NCI-H446 treated with DMSO at 0.1 percent for 48 hours (cell line): Measurements from ENCODE around the gene MPRIP.
"Not testable (repeated sequence)": the region's sequence is repeated elsewhere in the genome, so short reads cannot be mapped to it uniquely, and the experiment has no call there.

Experiments used
- DNase-seq: peaks from one replicate; lab custom pipeline; 2025; lab: John Stamatoyannopoulos, UW

Gene MPRIP, protein sequence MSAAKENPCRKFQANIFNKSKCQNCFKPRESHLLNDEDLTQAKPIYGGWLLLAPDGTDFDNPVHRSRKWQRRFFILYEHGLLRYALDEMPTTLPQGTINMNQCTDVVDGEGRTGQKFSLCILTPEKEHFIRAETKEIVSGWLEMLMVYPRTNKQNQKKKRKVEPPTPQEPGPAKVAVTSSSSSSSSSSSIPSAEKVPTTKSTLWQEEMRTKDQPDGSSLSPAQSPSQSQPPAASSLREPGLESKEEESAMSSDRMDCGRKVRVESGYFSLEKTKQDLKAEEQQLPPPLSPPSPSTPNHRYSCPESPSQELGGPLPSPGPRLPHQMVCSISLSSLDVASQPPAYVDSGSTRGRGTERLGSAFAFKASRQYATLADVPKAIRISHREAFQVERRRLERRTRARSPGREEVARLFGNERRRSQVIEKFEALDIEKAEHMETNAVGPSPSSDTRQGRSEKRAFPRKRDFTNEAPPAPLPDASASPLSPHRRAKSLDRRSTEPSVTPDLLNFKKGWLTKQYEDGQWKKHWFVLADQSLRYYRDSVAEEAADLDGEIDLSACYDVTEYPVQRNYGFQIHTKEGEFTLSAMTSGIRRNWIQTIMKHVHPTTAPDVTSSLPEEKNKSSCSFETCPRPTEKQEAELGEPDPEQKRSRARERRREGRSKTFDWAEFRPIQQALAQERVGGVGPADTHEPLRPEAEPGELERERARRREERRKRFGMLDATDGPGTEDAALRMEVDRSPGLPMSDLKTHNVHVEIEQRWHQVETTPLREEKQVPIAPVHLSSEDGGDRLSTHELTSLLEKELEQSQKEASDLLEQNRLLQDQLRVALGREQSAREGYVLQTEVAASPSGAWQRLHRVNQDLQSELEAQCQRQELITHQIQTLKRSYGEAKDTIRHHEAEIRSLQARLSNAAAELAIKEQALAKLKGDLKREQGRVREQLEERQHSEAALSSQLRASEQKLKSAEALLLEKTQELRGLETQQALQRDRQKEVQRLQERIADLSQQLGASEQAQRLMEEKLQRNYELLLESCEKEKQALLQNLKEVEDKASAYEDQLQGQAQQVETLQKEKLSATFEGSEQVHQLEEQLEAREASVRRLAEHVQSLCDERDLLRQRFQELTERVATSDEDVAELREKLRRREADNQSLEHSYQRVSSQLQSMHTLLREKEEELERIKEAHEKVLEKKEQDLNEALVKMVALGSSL (N-terminal part only)

DNA sequence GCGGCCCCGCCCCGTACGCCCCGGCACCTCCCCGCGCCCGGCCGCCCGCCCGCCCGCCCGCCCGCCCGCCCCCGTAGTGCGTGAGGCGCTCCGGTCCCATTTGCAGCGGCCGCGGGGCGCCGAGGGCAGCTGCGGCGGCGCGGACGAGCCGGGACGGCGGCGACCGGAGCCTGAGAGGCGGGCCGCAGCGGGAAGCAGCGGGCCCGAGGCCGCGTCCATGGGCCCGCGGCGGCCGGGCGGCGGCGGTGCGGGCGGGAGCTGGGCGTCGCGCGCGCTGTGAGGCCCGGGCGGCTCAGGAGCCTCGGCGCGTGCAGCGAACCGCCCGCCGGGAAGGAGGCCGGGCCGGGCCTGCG is at the start of gene MPRIP:
Gene MPRIP (plus strand): TSS at position 74 of the 353 bp plus-strand sequence. CDS start 392 bp downstream, outside the sequence.
- no peak for DNase-seq

DNA sequence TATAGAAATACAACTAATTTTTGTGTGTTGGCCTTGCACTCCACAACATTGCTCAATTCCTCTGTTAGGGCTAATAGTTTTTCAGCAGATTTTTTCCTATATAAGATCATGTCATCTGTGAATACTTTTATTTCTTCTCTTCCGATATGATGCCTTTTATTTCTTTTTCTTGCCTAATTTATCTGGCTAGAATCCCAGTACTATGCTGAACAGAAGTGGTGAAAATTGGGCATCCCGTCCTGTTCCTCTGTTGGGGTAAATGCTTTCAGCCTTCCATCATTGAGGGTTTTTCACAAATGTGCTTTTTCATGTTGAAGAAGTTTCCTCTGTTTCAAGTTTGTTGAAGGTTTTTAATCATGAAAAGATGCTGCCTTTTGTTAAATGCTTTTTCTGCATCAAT is 47.6 kb upstream of the MPRIP start:
- DNase-seq = no peak

DNA sequence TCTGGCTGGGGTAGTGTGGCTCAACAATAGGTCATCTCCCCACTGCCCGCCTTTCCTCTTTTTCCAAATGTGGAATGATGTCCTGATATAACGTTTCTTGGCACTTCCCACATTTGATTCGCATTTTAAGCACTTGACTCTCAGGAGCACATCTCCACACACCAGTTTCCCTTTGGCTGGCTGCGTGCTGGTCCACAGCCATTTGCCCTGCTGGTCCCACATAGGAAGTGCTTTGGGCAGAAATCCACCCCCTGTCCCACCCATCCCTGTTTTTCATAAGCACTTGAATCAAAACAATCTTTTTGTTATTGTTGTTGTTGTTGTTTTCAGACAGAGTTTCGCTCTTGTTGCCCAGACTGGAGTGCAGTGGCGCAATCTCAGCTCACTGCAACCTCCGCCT is 46.3 kb upstream of the MPRIP start:
- no peak for DNase-seq

GRCh38 chr17:16996726-16997125 is 45.5 kb upstream of the MPRIP start:
- DNase-seq = not testable (repeated sequence)

GRCh38 chr17:16997514-16998429 is 44.5 kb upstream of the MPRIP start:
- no peak for DNase-seq

GRCh38 chr17:16999931-17000625 is 42.2 kb upstream of the MPRIP start:
- no peak for DNase-seq

- DNase-seq = no peak
Measured at GRCh38 chr17:17001076-17001777, 41.0 kb upstream of the MPRIP start.

DNA sequence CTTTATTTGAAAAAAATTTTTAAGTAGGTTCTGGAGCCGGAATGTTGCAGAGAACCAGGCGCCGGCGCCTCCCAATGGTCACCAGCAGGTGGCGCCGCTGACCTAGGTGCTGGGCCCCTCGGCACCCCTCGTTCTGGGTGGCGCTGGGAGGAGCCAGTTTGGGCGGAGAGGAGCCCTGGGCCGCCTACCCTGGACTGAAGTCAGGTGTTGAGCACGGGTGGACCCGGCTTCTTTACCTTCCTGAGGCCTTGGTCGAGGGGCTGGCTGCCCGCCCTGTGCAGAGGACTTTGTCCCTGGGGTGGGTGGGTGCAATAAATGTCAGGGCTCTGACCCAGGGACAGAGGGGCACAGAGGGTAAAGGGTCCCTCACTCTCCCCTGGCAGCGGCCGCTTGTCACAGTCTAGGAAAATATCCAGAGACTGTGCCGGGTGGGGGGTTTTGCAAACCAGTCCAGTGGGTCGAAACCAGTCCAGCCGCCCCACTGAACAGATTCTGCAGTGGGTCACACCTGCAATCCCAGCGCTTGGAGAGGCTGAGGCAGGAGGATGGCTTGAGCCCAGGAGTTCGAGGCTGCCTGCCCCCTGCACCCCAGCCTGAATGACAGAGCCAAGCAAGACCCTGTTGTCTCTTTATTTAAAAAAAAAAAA is 40.3 kb upstream of the MPRIP start:
- peak; percentile 15 for DNase-seq

- DNase-seq = not testable (repeated sequence)
Measured at GRCh38 chr17:17002731-17003715, 39.2 kb upstream of the MPRIP start.

DNA sequence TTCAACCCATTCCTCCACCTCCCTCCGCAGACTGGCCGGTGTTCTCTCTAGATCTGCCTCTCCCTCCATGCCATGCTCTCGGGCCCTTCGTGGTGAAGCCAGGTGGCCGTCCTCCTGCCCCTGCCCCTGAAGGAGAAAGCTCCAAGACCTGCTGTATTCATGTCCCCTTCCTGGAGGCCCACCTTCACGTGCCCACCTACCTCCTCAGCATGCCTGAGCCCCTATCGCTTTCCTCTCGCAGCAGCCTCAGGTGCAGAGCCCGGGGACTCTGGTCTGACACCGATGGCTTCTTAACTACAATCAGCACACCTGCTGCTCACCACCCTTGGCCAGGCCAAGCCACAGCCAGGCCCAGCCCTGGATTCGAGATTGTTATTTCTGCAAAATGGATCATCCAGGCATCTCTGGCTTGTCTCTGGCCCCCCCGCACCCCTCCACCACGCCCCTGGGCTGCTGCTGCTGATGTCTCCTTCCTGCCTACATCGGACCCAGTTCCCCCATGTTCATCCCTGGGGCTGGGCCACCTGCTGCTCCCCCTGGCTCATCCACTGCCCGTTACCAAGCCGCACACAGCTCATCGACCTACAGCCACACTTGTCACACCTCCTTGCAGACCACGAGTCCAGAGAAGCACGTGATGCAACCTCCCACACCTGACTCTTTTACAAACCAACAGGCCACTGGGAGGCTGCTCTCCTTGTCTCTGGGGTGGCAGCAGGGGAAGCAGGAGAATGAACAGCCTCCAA is 37.8 kb upstream of the MPRIP start:
- DNase-seq = no peak

- DNase-seq = not testable (repeated sequence)
Measured at GRCh38 chr17:17004997-17005614, 37.2 kb upstream of the MPRIP start.

DNA sequence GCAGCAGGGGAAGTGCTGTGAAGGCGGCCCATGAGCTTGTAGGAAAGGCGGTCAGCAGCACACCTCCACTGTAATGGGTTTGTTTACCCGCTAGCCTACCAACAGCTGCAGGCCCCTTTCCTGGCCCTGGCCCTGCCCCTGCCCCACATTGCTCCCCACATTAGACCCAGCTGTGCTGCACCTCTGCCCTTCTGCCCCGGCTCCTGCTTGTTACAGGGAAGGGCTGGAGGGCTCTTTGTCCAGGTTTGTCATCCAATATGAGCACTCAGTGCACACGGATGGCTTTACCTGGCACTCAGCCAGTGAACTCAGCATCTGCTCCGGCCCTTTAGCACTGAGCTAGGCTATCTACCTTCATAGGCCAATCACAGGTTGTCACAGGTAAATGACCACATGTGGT is 34.4 kb upstream of the MPRIP start:
- not testable (repeated sequence) for DNase-seq

DNA sequence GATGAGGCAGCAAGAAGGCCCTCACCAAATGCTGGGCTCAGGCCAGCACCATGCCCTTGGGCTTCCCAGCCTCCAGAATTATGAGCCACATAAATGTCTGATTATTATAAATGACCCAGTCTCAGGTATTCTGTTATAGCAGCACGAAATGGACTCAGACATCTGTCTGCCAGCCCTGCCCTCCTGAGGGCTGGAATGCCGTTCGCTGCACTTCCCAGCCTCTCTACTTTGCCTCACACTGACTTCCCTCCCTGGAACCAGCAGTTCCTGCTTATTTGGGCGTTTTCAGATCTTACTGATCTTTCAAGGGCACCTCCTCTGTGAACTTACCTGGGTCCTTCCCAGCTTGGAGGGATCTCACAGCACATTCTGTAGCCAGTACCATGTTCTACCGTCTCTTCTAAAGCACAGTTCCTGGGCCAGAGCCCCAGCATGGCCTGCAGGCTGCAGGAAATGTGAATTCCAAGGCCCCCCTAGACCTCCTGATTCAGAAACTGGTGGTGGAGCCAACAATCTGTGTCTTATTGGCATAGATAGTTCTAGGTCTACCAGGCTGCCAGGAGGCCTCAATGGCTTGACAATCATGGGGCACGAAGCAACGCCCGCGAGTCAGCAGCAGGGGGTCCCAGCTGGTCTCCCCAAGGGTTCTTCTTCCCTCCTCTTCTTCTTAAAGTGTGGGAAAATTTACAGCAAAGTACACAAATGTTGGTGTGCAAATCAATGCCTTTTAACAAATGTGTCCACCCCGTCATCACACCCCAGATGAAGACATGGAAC is 33.4 kb upstream of the MPRIP start:
- not testable (repeated sequence) for DNase-seq

DNA sequence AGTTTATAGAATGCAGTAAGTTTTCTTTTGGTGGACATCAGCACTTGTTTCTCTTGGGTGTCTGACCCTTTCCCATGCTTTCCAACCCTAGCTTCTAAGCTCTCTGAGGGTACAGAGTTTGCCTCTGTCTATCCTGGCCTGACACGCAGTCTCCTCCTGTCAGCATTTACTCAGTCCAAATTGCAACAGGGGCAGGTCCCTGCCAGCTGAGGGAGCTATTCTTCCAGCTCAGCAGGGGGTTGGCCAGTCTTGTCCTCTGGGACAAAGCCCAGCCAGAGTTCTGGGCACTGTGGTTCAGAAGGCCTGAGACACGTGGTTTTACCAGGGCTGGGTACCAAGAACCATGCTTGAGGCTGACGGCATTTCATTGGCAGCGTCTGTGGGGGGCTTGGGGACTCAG is 32.3 kb upstream of the MPRIP start:
- not testable (repeated sequence) for DNase-seq

GRCh38 chr17:17010545-17011034 is 31.7 kb upstream of the MPRIP start:
- not testable (repeated sequence) for DNase-seq
